Adrenal gland (tissue), 12 donors: ENCODE results near the gene POU6F1. TPM values are rescaled to one million over a fixed set of nuclear protein-coding genes. Genes with fewer than 3 reads are reported as not detected.

Source experiments
- DNase-seq, 7 donors: peaks; one replicate each; pipeline ENCODE4 v3.0.0-alpha.2; 2019 to 2020
- H3K27ac ChIP-seq, 5 donors: fragments of 200-600 bp; sonication (generic) in 4 of 5; 1 replicate in 3 of 5; 2 replicates in 2 of 5; pipeline versions ENCODE4 v1.5.1 to v1.8.0; 2016 to 2020; ENCODE audit warnings: mild to moderate bottlenecking in 1 of 5
- H3K27me3 ChIP-seq: fragments of 200-600 bp; 2 replicates; pipeline ENCODE4 v1.8.0; 2021
- H3K36me3 ChIP-seq, 2 donors: fragments of 200-600 bp; replicated peaks in 1 of 2; 1 replicate in 1 of 2; 2 replicates in 1 of 2; pipeline versions ENCODE4 v1.5.1 to v1.8.0; 2018 to 2022
- H3K4me1 ChIP-seq, 2 donors: fragments of 200-600 bp; replicated peaks in 1 of 2; 1 replicate in 1 of 2; 2 replicates in 1 of 2; pipeline versions ENCODE4 v1.5.1 to v1.8.0; 2018 to 2021
- H3K4me3 ChIP-seq, 4 donors: fragments of 200-600 bp; sonication (generic) in 3 of 4; one replicate each; pipeline ENCODE4 v1.5.1; 2016 to 2018
- H3K9me3 ChIP-seq, 3 donors: fragments of 200-600 bp; sonication (generic) in 1 of 3; replicated peaks in 1 of 3; 1 replicate in 2 of 3; 2 replicates in 1 of 3; pipeline versions ENCODE4 v1.5.1 to v1.8.0; 2016 to 2021
- POLR2A ChIP-seq, 2 donors: fragments of 450-650 bp; IDR thresholded peaks; one replicate each; pipeline ENCODE4 v1.6.1; 2017; ENCODE audit warnings: antibody characterized with exemption in 2 of 2, mild to moderate bottlenecking in 2 of 2, moderate library complexity in 1 of 2
- WGBS, 4 donors: extraction: QIAGEN DNeasy Blood & Tissue Kit in 2 of 4; methylation state at CpG; one replicate each; pipeline versions ENCODE4 v1.1.5 to v1.1.7; 2013 to 2017; 5-methylcytosine and 5-hydroxymethylcytosine counted together
- intact Hi-C, 2 donors: fragments of 100-400 bp; cut with DNase I; formaldehyde crosslinking; loops; one replicate each; pipeline versions ENCODE4 v1.14.1 to v1.15.0; 2022 to 2023
- polyA plus RNA-seq, 3 donors: library from polyadenylated mRNA; stranded (reverse); fragments of 200-250 nt in 2 of 3; fragments of 350-450 nt in 1 of 3; fragmentation: Illumina TruSeq in 1 of 3; extraction: RNeasy Lipid Tissue Mini Kit (QIAGEN cat#74804) in 1 of 3; gene quantifications; one replicate each; pipeline ENCODE4 v1.2.3, GENCODE V29; 2013 to 2014
- small RNA-seq, 2 donors: library from RNA; depleted of rRNA; stranded (forward); fragments of <200 nt; gene quantifications; one replicate each; pipeline ENCODE3, GENCODE V24; 2016
- total RNA-seq, 9 donors: library from RNA; depleted of rRNA in 4 of 9; stranded (reverse); fragments of >200 nt in 4 of 9; fragments of 120-200 nt in 1 of 9; fragmentation: NEBNext Ultra II Directional in 1 of 9; extraction: Animal tissue kit (Norgen Biotek cat#: 25700) in 1 of 9; gene quantifications; one replicate each; pipeline versions ENCODE4 v1.1.0 to v1.2.4, GENCODE V29; 2013 to 2023
- TF ChIP-seq, protein P1 (sequence below), 6 experiments: fragments of 450-650 bp in 4 of 6; fragments of 200-600 bp in 2 of 6; sonication (generic) in 1 of 6; IDR thresholded peaks; 1 replicate in 5 of 6; 2 replicates in 1 of 6; pipeline versions ENCODE4 v1.5.1 to v1.8.0; 2016 to 2021; ENCODE audit warnings: antibody characterized with exemption in 6 of 6, mild to moderate bottlenecking in 2 of 6, moderate library complexity in 1 of 6
- donor health status: healthy with polysubstance abuse.
- donor health status: Bipolar disorder and iron deficiency.
- donor health status: DM: yes; HTN: yes; CAD: no.
- donor health status: DM: no; HTN: no; CAD: no.
- donor health status: DM: no; HTN: no; CAD: no.
- donor health status: DM: yes; HTN: yes; CAD: no.

POU6F1 gene
- total and polyA plus RNA-seq, 12 donors: 2.2 to 19.3 (median 10.6) TPM

DNA sequence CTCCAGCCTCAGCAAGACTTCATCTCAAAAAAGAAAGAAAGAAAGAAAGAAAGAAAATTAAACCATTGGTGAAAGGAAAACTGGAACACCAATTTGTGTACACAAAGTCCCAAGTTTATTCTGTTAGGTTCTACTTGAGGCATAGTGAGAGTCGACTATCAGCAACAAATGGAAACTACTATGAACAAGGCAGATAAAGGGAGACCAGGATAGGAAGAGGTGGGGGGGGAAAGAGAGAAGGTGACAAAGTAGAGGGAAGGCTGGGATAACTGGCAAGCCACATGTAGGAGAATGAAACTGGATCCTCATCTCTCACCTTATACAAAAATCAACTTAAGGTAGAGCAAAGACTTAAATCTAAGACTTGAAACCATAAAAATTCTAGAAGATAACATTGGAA is 70.6 kb downstream of the POU6F1 start:
- 76 to 95% (median 90%) methylated on average over 1 of the region's 1 CpG for WGBS, 4 donors

DNA sequence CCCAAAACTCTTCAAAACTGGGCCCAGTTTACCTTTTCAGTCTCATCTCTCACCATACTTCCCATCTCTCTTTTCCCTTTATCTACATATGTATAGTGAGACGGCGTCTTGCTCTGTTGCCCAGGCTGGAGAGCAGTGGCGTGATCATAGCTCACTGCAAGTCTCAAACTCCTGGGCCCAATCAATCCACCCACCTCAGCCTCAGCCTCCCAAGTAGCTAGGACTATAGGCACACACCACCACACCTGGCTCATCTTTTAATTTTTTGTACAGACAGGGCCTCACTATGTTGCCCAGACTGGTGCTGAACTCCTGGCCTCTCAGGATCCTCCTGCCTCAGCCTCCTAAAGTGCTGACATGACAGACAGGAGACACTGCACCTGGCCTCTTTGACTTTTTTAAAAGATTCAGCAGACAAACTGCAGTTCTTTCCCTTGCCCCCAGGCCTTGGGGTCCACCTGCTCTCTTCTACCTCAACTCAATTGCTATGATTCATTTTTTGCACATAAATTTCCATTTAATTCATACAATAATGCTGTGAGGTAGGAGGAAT is 78.5 kb downstream of the POU6F1 start:
- Histone ChIP-seq H3K4me1 (no peaks in the 10 kb centered on the region), H3K27ac (no peak overlapping the region), H3K4me3 (no peak overlapping the region), H3K9me3 (no peaks in the 10 kb centered on the region), H3K27me3 (no peaks in the 10 kb centered on the region), H3K36me3 (no peaks in the 10 kb centered on the region)
- TF ChIP-seq POLR2A (IDR thresholded peaks at IDR 0.05): no peak
- no peak for DNase-seq
- 92 to 100% (median 97%) methylated on average over 3 of the region's 3 CpGs for WGBS, 4 donors
- intact Hi-C loops: no loop called here

More for the DNA sequence above, 70.6 kb downstream of the POU6F1 start:
- no peak for DNase-seq
- no peak for TF ChIP-seq POLR2A (IDR thresholded peaks at IDR 0.05)
- TF ChIP-seq, protein P1, sequence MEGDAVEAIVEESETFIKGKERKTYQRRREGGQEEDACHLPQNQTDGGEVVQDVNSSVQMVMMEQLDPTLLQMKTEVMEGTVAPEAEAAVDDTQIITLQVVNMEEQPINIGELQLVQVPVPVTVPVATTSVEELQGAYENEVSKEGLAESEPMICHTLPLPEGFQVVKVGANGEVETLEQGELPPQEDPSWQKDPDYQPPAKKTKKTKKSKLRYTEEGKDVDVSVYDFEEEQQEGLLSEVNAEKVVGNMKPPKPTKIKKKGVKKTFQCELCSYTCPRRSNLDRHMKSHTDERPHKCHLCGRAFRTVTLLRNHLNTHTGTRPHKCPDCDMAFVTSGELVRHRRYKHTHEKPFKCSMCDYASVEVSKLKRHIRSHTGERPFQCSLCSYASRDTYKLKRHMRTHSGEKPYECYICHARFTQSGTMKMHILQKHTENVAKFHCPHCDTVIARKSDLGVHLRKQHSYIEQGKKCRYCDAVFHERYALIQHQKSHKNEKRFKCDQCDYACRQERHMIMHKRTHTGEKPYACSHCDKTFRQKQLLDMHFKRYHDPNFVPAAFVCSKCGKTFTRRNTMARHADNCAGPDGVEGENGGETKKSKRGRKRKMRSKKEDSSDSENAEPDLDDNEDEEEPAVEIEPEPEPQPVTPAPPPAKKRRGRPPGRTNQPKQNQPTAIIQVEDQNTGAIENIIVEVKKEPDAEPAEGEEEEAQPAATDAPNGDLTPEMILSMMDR (IDR thresholded peaks at IDR 0.05): no peak
- peaks cover 0 to 2% (median 0%) of the 10 kb centered on the region in 3 donors for H3K9me3 ChIP-seq
- no peak overlapping the region for H3K4me3 ChIP-seq
- intact Hi-C loops: no loop called here
- H3K4me1 ChIP-seq: no peaks in the 10 kb centered on the region
- no peak overlapping the region for H3K27ac ChIP-seq
- no peaks in the 10 kb centered on the region for H3K36me3 ChIP-seq
- H3K27me3 ChIP-seq: no peaks in the 10 kb centered on the region

Small RNA genes lying within 50 kb of the gene (small RNA-seq; reads per million reads assigned to genes)
- 0 reads per million in 2 donors for gene RF00019
- gene RNU6-199P: 0 reads per million in 2 donors

Other genes with a start within 250 kb of the POU6F1 start
- 10 to 100 TPM; 30.2 to 82.2 (median 60.7) TPM for gene SLC11A2, start 191.7 kb downstream of the POU6F1 start, total RNA-seq
- 10 to 100 TPM; 21.7 to 33.2 (median 21.8) TPM for gene SLC11A2, start 191.7 kb downstream of the POU6F1 start, polyA plus RNA-seq
- 100 to 1,000 TPM in 2 of 9 donors, 10 to 100 TPM in 7; 37.7 to 122 (median 82.2) TPM for gene LETMD1, start 169.7 kb downstream of the POU6F1 start, total RNA-seq
- 10 to 100 TPM; 59.0 to 69.9 (median 59.1) TPM for gene LETMD1, start 169.7 kb downstream of the POU6F1 start, polyA plus RNA-seq
- gene CSRNP2, start 134.5 kb downstream of the POU6F1 start, total RNA-seq: 10 to 100 TPM; 15.6 to 29.2 (median 25.0) TPM
- gene CSRNP2, start 134.5 kb downstream of the POU6F1 start, polyA plus RNA-seq: 10 to 100 TPM; 20.1 to 22.8 (median 22.0) TPM
- 10 to 100 TPM in 8 of 9 donors, 1 to 10 TPM in 1; 9.4 to 28.5 (median 18.5) TPM for gene TFCP2, start 44.9 kb downstream of the POU6F1 start, total RNA-seq
- gene TFCP2, start 44.9 kb downstream of the POU6F1 start, polyA plus RNA-seq: 10 to 100 TPM; 11.1 to 28.7 (median 11.5) TPM
- 100 to 1,000 TPM; 146 to 454 (median 227) TPM for gene DAZAP2, start 20.8 kb upstream of the POU6F1 start, total RNA-seq
- 100 to 1,000 TPM in 2 of 3 donors, 10 to 100 TPM in 1; 85.8 to 279 (median 116) TPM for gene DAZAP2, start 20.8 kb upstream of the POU6F1 start, polyA plus RNA-seq
- 10 to 100 TPM in 6 of 9 donors, 1 to 10 TPM in 3; 2.7 to 32.6 (median 14.1) TPM for gene SMAGP, start 52.4 kb upstream of the POU6F1 start, total RNA-seq
- gene SMAGP, start 52.4 kb upstream of the POU6F1 start, polyA plus RNA-seq: 10 to 100 TPM in 1 of 3 donors, 1 to 10 TPM in 2; 6.0 to 10.9 (median 9.9) TPM
- 10 to 100 TPM in 1 of 9 donors, 1 to 10 TPM in 8; 2.3 to 16.6 (median 6.7) TPM for gene BIN2, start 106.1 kb upstream of the POU6F1 start, total RNA-seq
- gene BIN2, start 106.1 kb upstream of the POU6F1 start, polyA plus RNA-seq: 1 to 10 TPM; 4.3 to 9.8 (median 4.6) TPM
- 1 to 10 TPM in 6 of 9 donors, under 1 TPM in 2, not detected in 1; 0.11 to 9.4 (median 2.6) TPM for gene CELA1, start 128.6 kb upstream of the POU6F1 start, total RNA-seq
- gene CELA1, start 128.6 kb upstream of the POU6F1 start, polyA plus RNA-seq: under 1 TPM; 0.60 to 0.80 (median 0.67) TPM
- 10 to 100 TPM in 1 of 9 donors, 1 to 10 TPM in 6, under 1 TPM in 2; 0.66 to 11.0 (median 6.3) TPM for gene GALNT6, start 173.3 kb upstream of the POU6F1 start, total RNA-seq
- gene GALNT6, start 173.3 kb upstream of the POU6F1 start, polyA plus RNA-seq: 1 to 10 TPM; 1.5 to 6.9 (median 1.7) TPM
- gene SLC4A8, start 206.8 kb upstream of the POU6F1 start, total RNA-seq: 10 to 100 TPM in 6 of 9 donors, 1 to 10 TPM in 3; 3.0 to 27.0 (median 13.8) TPM
- gene SLC4A8, start 206.8 kb upstream of the POU6F1 start, polyA plus RNA-seq: 10 to 100 TPM in 1 of 3 donors, 1 to 10 TPM in 2; 3.1 to 10.6 (median 4.5) TPM